ENCODE results near the gene RADIL. TPM values are rescaled to one million over a fixed set of nuclear protein-coding genes. Genes with fewer than 3 reads are reported as not detected.

Gene RADIL
- total and polyA plus RNA-seq, 2 of the 13 experiments (the other 11 are each of a cell fraction or from before 2014, with no cell fraction given) = 0.05 to 0.09 TPM

- peak; percentile 7; the same call in 1 of the 2 replicates for TF ChIP-seq CTCF (CRISPR knock-in tag; IDR thresholded peaks at IDR 0.05)
- peak; percentile 61; the same call in 1 of the 2 replicates for TF ChIP-seq AHDC1 (CRISPR knock-in tag; IDR thresholded peaks at IDR 0.05; ENCODE audit: borderline replicate concordance)
- TF ChIP-seq ZNF691 (CRISPR knock-in tag; IDR thresholded peaks at IDR 0.05; ENCODE audit: borderline replicate concordance, low read depth) = no peak
- TF ChIP-seq CREB1 (IDR thresholded peaks at IDR 0.05) = peak; percentile 95
- TF ChIP-seq CREB1 (CRISPR knock-in tag; IDR thresholded peaks at IDR 0.05) = peak; percentile 89
- 0 out of 2 replicates have a peak, but pooled peaks have one; percentile 15 for TF ChIP-seq ETV6 (CRISPR knock-in tag; conservative IDR thresholded peaks at IDR 0.05)
- TF ChIP-seq ZHX1 (CRISPR knock-in tag; IDR thresholded peaks at IDR 0.05; ENCODE audit: low read depth) = 0 out of 2 replicates have a peak, but pooled peaks have one; percentile 69
- TF ChIP-seq RFX1 (IDR thresholded peaks at IDR 0.05) = no peak
- peak; percentile 88 for TF ChIP-seq SRY (CRISPR knock-in tag; IDR thresholded peaks at IDR 0.05)
- TF ChIP-seq DR1 (CRISPR knock-in tag; IDR thresholded peaks at IDR 0.05) = peak; percentile 71
- TF ChIP-seq IRF2 (CRISPR knock-in tag; IDR thresholded peaks at IDR 0.05) = peak; percentile 68; the same call in 1 of the 2 replicates
- TF ChIP-seq ZNF230 (CRISPR knock-in tag; IDR thresholded peaks at IDR 0.05) = peak; percentile 18; the same call in 1 of the 2 replicates
- no peak for TF ChIP-seq E2F2 (CRISPR knock-in tag; IDR thresholded peaks at IDR 0.05; ENCODE audit: borderline replicate concordance)
- peak; percentile 74; the same call in 1 of the 2 replicates for TF ChIP-seq ZNF264 (CRISPR knock-in tag; IDR thresholded peaks at IDR 0.05)
- peak; percentile 62 for TF ChIP-seq YY1 (IDR thresholded peaks at IDR 0.05; ENCODE audit: insufficient read depth, insufficient replicate concordance, low read depth, low read length)
Observed at GRCh38 chr7:4775250-4775847, 108.2 kb downstream of the RADIL start, which contains the start of gene AP5Z1 (continued).
